Astrocyte of the cerebellum (primary cell): Measurements from ENCODE around the gene NLRC5.
"Not testable (repeated sequence)": the region's sequence is repeated elsewhere in the genome, so short reads cannot be mapped to it uniquely, and the experiment has no call there.

ENCODE experiments used
- DNase-seq: peaks from one replicate; pipeline ENCODE4 v3.0.0-alpha.2; 2011; ENCODE audit warnings: low read depth
- H3K4me3 ChIP-seq: 2 replicates; pipeline ENCODE4 v1.5.1; 2011; ENCODE audit warnings: mild to moderate bottlenecking, low read depth, low read length, moderate library complexity
- CTCF ChIP-seq: IDR thresholded peaks from 2 replicates; pipeline ENCODE4 v1.5.1; 2012; ENCODE audit warnings: low read length, low read depth, moderate library complexity, mild to moderate bottlenecking; ENCODE audit errors: missing control alignments
- in situ Hi-C: cut with HindIII; loops from 2 replicates; pipeline ENCODE4 v1.10.0; 2017; ENCODE audit warnings: low sequenced_read_pairs

Gene NLRC5

GRCh38 chr16:57060323-57061083 lies 71.1 kb downstream of the NLRC5 start:
- TF ChIP-seq CTCF, result no peak
- DNase-seq, result no peak
- H3K4me3 ChIP-seq, result no peak overlapping the region
- in situ Hi-C loops, result no loop called here

GRCh38 chr16:57061084-57061905 lies 71.9 kb downstream of the NLRC5 start:
- no peak for DNase-seq
- no peak overlapping the region for H3K4me3 ChIP-seq
- in situ Hi-C loops, result no loop called here
- TF ChIP-seq CTCF, result no peak

GRCh38 chr16:57062329-57062728 lies 73.0 kb downstream of the NLRC5 start:
- TF ChIP-seq CTCF, result no peak
- DNase-seq, result no peak
- in situ Hi-C loops, result no loop called here
- H3K4me3 ChIP-seq, result no peak overlapping the region

- in situ Hi-C loops, DNase-seq, H3K4me3 ChIP-seq: not testable (repeated sequence)
These were observed 73.8 kb downstream of the NLRC5 start for GRCh38 chr16:57063189-57063588.

GRCh38 chr16:57064995-57065394 lies 75.6 kb downstream of the NLRC5 start:
- in situ Hi-C loops, result no loop called here
- no peak overlapping the region for H3K4me3 ChIP-seq
- DNase-seq, result no peak
- TF ChIP-seq CTCF, result no peak

- DNase-seq, result no peak
- no peak for TF ChIP-seq CTCF
- H3K4me3 ChIP-seq, result no peak overlapping the region
- in situ Hi-C loops, result no loop called here
These were observed 77.3 kb downstream of the NLRC5 start for GRCh38 chr16:57066625-57067024.

- in situ Hi-C loops, result no loop called here
- H3K4me3 ChIP-seq, result no peak overlapping the region
- no peak for DNase-seq
- TF ChIP-seq CTCF, result no peak
These were observed 78.0 kb downstream of the NLRC5 start for GRCh38 chr16:57067347-57067746.
